ENCODE data around the gene SNCG.
"Not testable (repeated sequence)": the region's sequence is repeated elsewhere in the genome, so short reads cannot be mapped to it uniquely, and the experiment has no call there.

The SNCG gene

GRCh38 chr10:86958116-86958900 lies at the start of gene SNCG:
Gene SNCG, plus strand, starts transcription at chr10:86958599. Its CDS starts 99 bp downstream, at chr10:86958698.
- DNase-seq (ENCODE audit: low spot score), result no peak

GRCh38 chr10:86914734-86915133 lies 43.7 kb upstream of the SNCG start:
- no peak for DNase-seq (ENCODE audit: low spot score)

GRCh38 chr10:86918022-86918471 lies 40.4 kb upstream of the SNCG start:
- DNase-seq (ENCODE audit: low spot score), result no peak

- DNase-seq (ENCODE audit: low spot score), result no peak
Observed at GRCh38 chr10:86922553-86922961, 35.8 kb upstream of the SNCG start.

- no peak for DNase-seq (ENCODE audit: low spot score)
Observed at GRCh38 chr10:86929468-86930380, 28.7 kb upstream of the SNCG start.

GRCh38 chr10:86931872-86932271 lies 26.5 kb upstream of the SNCG start:
- no peak for DNase-seq (ENCODE audit: low spot score)

- DNase-seq (ENCODE audit: low spot score), result no peak
Observed at GRCh38 chr10:86932674-86933073, 25.7 kb upstream of the SNCG start.

- not testable (repeated sequence) for DNase-seq (ENCODE audit: low spot score)
Observed at GRCh38 chr10:86934162-86934711, 24.2 kb upstream of the SNCG start.

- no peak for DNase-seq (ENCODE audit: low spot score)
Observed at GRCh38 chr10:86936661-86937501, 21.5 kb upstream of the SNCG start.

- no peak for DNase-seq (ENCODE audit: low spot score)
Observed at GRCh38 chr10:86937502-86938154, 20.8 kb upstream of the SNCG start.

- no peak for DNase-seq (ENCODE audit: low spot score)
Observed at GRCh38 chr10:86938260-86938659, 20.1 kb upstream of the SNCG start.

- DNase-seq (ENCODE audit: low spot score), result not testable (repeated sequence)
Observed at GRCh38 chr10:86940076-86940475, 18.3 kb upstream of the SNCG start.

- DNase-seq (ENCODE audit: low spot score), result no peak
Observed at GRCh38 chr10:86940677-86941076, 17.7 kb upstream of the SNCG start.

- no peak for DNase-seq (ENCODE audit: low spot score)
Observed at GRCh38 chr10:86941426-86941825, 17.0 kb upstream of the SNCG start.

GRCh38 chr10:86941991-86942421 lies 16.4 kb upstream of the SNCG start:
- no peak for DNase-seq (ENCODE audit: low spot score)

GRCh38 chr10:86942441-86943315 lies 15.7 kb upstream of the SNCG start:
- DNase-seq (ENCODE audit: low spot score), result no peak

- DNase-seq (ENCODE audit: low spot score), result no peak
Observed at GRCh38 chr10:86943316-86944030, 14.9 kb upstream of the SNCG start.

- no peak for DNase-seq (ENCODE audit: low spot score)
Observed at GRCh38 chr10:86944031-86944419, 14.4 kb upstream of the SNCG start.

GRCh38 chr10:86944471-86944870 lies 13.9 kb upstream of the SNCG start:
- no peak for DNase-seq (ENCODE audit: low spot score)
